Measurements from ENCODE around the gene EDEM1.
"Not testable (repeated sequence)": the region's sequence is repeated elsewhere in the genome, so short reads cannot be mapped to it uniquely, and the experiment has no call there.

DNA sequence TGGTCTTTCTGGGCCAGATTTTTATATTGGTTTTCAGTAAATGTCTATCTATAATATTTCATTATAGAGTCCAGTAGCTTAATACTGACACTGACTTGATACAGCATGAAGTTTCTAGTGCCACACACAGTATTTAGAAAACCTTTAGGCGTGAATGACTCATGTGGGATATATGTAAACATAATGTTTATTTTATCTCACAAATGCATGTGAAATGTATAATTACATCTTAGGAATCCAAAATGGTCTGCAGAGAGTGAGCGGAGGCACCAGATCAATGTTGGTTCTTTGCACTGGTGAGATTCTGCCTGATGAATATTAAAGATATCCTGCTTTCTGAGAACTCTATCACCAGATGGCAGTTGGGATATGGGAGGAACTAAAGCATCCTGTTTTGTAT is 8.5 kb upstream of the EDEM1 start:
- not testable (repeated sequence) for TF ChIP-seq EP300, CTCF, POLR2A (IDR thresholded peaks at IDR 0.05)

Data from gastroesophageal sphincter (tissue), 3 donors.